SU-DHL-6 (cell line): ENCODE results near the gene ZNF319.

ENCODE experiments used
- H2AFZ ChIP-seq: fragments of 200-600 bp; sonication (generic); 2 replicates; pipeline ENCODE4 v1.6.1; 2014; ENCODE audit warnings: low read depth, mild to moderate bottlenecking, moderate library complexity, mixed read lengths, antibody characterized with exemption, low read length; ENCODE audit not compliant: severe bottlenecking
- H3F3A ChIP-seq: fragments of 200-600 bp; shearing (Covaris generic); 2 replicates; pipeline ENCODE4 v1.6.0; 2016; ENCODE audit warnings: antibody characterized with exemption, mild to moderate bottlenecking; ENCODE audit not compliant: insufficient read depth
- H3K27ac ChIP-seq: fragments of 200-600 bp; sonication (generic); 2 replicates; pipeline ENCODE4 v1.5.1; 2016; ENCODE audit warnings: low read depth, mild to moderate bottlenecking, low read length, moderate library complexity, mixed read lengths
- H3K27me3 ChIP-seq: fragments of 200-600 bp; sonication (generic), shearing (Covaris generic); 2 replicates; pipeline ENCODE4 v1.6.0; 2014; ENCODE audit warnings: mild to moderate bottlenecking, low read length
- H3K36me3 ChIP-seq: fragments of 200-600 bp; sonication (generic); 2 replicates; pipeline ENCODE4 v1.6.1; 2014; ENCODE audit warnings: mild to moderate bottlenecking, low read length, mixed read lengths
- H3K4me2 ChIP-seq: fragments of 300-600, 200-600 bp; shearing (Covaris generic), sonication (generic); 2 replicates; pipeline ENCODE4 v1.6.0; 2014; ENCODE audit warnings: low read length, low read depth, mild to moderate bottlenecking; ENCODE audit not compliant: poor library complexity, severe bottlenecking
- H3K4me3 ChIP-seq: fragments of 200-600 bp; sonication (generic); 2 replicates; pipeline ENCODE4 v1.5.1; 2014; ENCODE audit warnings: antibody characterized with exemption, low read length, mild to moderate bottlenecking, mixed read lengths; ENCODE audit not compliant: insufficient read depth, poor library complexity, severe bottlenecking
- H3K79me2 ChIP-seq: fragments of 200-600 bp; sonication (generic); 2 replicates; pipeline ENCODE4 v1.6.1; 2014; ENCODE audit warnings: mild to moderate bottlenecking, low read length, moderate library complexity; ENCODE audit not compliant: insufficient read depth
- H3K9ac ChIP-seq: fragments of 200-600 bp; sonication (generic); 2 replicates; pipeline ENCODE4 v1.7.0; 2014; ENCODE audit warnings: mild to moderate bottlenecking, low read length
- H3K9me2 ChIP-seq: fragments of 200-600 bp; sonication (generic); replicated peaks from 2 replicates; pipeline ENCODE4 v1.6.1; 2014; ENCODE audit warnings: low read length; ENCODE audit not compliant: insufficient read depth
- H3K9me3 ChIP-seq: fragments of 200-600 bp; sonication (generic); 2 replicates; pipeline ENCODE4 v1.6.1; 2014; ENCODE audit warnings: low read length, mixed read lengths; ENCODE audit not compliant: insufficient read depth
- H4K20me1 ChIP-seq: fragments of 200-600 bp; sonication (generic); 2 replicates; pipeline ENCODE4 v1.6.1; 2014; ENCODE audit warnings: low read depth, mild to moderate bottlenecking, antibody characterized with exemption, low read length, moderate library complexity, mixed read lengths
- CTCF ChIP-seq: fragments of 200-600 bp; sonication (generic); IDR thresholded peaks from one replicate; pipeline ENCODE4 v1.5.1; 2017; ENCODE audit warnings: antibody characterized with exemption, mild to moderate bottlenecking, low read length, moderate library complexity; ENCODE audit not compliant: insufficient read depth, poor library complexity, severe bottlenecking
- EZH2phosphoT487 ChIP-seq: fragments of 200-600 bp; sonication (generic), shearing (Covaris generic); conservative IDR thresholded peaks from 2 replicates; pipeline ENCODE4 v1.6.1; 2018; ENCODE audit warnings: mild to moderate bottlenecking, antibody characterized with exemption, low read length, moderate library complexity, mixed read lengths

ZNF319 gene

GRCh38 chr16:57999971-58000705 is at the start of gene ZNF319:
ZNF319 (minus strand) TSS chr16:58000672; CDS start chr16:57998265, 2,407 bp downstream.
- peak within 1 kb of the TSS; percentile 67 for H3K27ac ChIP-seq
- TF ChIP-seq CTCF (no peak), EZH2phosphoT487 (no peak)
- H3K4me2 ChIP-seq, result peak within 1 kb of the TSS; percentile 95
- peak within 1 kb of the TSS; percentile 83 for H3K9ac ChIP-seq
- peak within 1 kb of the TSS; percentile 93 for H2AFZ ChIP-seq
- no peaks in the 10 kb centered on the region for H3K9me2 ChIP-seq
- H3K4me3 ChIP-seq, result peak within 1 kb of the TSS; percentile 80
- no peaks in the 10 kb centered on the region for H4K20me1 ChIP-seq
- H3K9me3 ChIP-seq, result no peaks in the 10 kb centered on the region
- H3K79me2 ChIP-seq, result no peaks in the 10 kb centered on the region
- H3F3A ChIP-seq, result peaks cover 15% of the 10 kb centered on the region
- no peaks in the 10 kb centered on the region for H3K27me3 ChIP-seq
- no peaks in the 10 kb centered on the region for H3K36me3 ChIP-seq

GRCh38 chr16:58049232-58050185 is 49.0 kb upstream of the ZNF319 start:
- Histone ChIP-seq H3K27ac (no peak overlapping the region), H4K20me1 (no peaks in the 10 kb centered on the region), H3K9ac (no peak overlapping the region), H3K9me3 (no peaks in the 10 kb centered on the region), H3K36me3 (no peaks in the 10 kb centered on the region), H3K27me3 (no peaks in the 10 kb centered on the region), H3K79me2 (no peaks in the 10 kb centered on the region), H3F3A (no peaks in the 10 kb centered on the region), H3K9me2 (no peaks in the 10 kb centered on the region), H2AFZ (no peak overlapping the region), H3K4me3 (no peak overlapping the region), H3K4me2 (no peak overlapping the region)
- TF ChIP-seq EZH2phosphoT487 (no peak), CTCF (no peak)

GRCh38 chr16:58048494-58049231 is 48.2 kb upstream of the ZNF319 start:
- Histone ChIP-seq H3K9me2 (no peaks in the 10 kb centered on the region), H3K27me3 (no peaks in the 10 kb centered on the region), H3F3A (no peaks in the 10 kb centered on the region), H4K20me1 (no peaks in the 10 kb centered on the region), H3K9ac (no peak overlapping the region), H2AFZ (no peak overlapping the region), H3K9me3 (no peaks in the 10 kb centered on the region), H3K36me3 (no peaks in the 10 kb centered on the region), H3K4me3 (no peak overlapping the region), H3K4me2 (no peak overlapping the region), H3K79me2 (no peaks in the 10 kb centered on the region), H3K27ac (no peak overlapping the region)
- TF ChIP-seq CTCF, result no peak
- no peak for TF ChIP-seq EZH2phosphoT487
